ENCODE measurements around the gene LASP1. TPM values are rescaled to one million over a fixed set of nuclear protein-coding genes. Genes with fewer than 3 reads are reported as not detected.

LASP1 gene
- total and polyA plus RNA-seq, 2 experiments from 2014 or later = 48.7 to 173 TPM

DNA sequence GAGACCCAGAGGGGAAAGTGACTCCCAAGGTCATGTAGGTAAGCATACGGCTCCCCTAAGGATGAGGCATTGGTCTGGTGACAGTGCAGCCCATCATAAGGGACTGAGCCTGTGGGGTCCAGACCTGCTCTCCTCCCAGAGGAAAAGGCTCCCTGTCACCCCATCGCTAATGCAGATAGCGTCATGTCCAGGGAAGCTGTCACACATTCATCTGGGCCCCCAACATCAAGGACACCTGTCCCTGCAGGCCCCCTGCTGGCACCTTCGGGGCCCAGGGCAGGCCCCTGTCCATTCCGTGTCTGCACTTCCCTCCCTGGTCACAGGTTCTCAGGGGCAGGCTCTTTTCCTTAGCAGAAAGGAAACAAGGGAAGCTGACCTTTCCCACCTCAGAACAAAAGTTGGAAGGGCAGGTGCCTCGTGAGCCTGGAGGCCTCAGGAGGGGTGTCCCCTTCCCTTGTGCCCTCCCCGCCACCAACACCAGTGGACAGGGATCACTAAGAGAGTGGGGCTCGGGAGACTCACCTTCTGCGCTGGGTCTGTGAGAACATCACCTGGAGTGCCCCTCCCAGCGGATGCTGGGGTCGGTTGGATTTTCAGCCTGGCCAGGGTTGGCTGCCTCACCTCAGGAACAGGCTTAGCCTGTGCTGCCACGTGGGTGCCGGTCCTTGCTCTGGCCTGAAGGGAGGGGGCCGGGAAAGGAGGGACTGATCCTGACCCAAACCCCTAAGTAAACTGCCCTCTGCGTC lies 38.2 kb downstream of the LASP1 start (continued):
- TF ChIP-seq, protein P1, sequence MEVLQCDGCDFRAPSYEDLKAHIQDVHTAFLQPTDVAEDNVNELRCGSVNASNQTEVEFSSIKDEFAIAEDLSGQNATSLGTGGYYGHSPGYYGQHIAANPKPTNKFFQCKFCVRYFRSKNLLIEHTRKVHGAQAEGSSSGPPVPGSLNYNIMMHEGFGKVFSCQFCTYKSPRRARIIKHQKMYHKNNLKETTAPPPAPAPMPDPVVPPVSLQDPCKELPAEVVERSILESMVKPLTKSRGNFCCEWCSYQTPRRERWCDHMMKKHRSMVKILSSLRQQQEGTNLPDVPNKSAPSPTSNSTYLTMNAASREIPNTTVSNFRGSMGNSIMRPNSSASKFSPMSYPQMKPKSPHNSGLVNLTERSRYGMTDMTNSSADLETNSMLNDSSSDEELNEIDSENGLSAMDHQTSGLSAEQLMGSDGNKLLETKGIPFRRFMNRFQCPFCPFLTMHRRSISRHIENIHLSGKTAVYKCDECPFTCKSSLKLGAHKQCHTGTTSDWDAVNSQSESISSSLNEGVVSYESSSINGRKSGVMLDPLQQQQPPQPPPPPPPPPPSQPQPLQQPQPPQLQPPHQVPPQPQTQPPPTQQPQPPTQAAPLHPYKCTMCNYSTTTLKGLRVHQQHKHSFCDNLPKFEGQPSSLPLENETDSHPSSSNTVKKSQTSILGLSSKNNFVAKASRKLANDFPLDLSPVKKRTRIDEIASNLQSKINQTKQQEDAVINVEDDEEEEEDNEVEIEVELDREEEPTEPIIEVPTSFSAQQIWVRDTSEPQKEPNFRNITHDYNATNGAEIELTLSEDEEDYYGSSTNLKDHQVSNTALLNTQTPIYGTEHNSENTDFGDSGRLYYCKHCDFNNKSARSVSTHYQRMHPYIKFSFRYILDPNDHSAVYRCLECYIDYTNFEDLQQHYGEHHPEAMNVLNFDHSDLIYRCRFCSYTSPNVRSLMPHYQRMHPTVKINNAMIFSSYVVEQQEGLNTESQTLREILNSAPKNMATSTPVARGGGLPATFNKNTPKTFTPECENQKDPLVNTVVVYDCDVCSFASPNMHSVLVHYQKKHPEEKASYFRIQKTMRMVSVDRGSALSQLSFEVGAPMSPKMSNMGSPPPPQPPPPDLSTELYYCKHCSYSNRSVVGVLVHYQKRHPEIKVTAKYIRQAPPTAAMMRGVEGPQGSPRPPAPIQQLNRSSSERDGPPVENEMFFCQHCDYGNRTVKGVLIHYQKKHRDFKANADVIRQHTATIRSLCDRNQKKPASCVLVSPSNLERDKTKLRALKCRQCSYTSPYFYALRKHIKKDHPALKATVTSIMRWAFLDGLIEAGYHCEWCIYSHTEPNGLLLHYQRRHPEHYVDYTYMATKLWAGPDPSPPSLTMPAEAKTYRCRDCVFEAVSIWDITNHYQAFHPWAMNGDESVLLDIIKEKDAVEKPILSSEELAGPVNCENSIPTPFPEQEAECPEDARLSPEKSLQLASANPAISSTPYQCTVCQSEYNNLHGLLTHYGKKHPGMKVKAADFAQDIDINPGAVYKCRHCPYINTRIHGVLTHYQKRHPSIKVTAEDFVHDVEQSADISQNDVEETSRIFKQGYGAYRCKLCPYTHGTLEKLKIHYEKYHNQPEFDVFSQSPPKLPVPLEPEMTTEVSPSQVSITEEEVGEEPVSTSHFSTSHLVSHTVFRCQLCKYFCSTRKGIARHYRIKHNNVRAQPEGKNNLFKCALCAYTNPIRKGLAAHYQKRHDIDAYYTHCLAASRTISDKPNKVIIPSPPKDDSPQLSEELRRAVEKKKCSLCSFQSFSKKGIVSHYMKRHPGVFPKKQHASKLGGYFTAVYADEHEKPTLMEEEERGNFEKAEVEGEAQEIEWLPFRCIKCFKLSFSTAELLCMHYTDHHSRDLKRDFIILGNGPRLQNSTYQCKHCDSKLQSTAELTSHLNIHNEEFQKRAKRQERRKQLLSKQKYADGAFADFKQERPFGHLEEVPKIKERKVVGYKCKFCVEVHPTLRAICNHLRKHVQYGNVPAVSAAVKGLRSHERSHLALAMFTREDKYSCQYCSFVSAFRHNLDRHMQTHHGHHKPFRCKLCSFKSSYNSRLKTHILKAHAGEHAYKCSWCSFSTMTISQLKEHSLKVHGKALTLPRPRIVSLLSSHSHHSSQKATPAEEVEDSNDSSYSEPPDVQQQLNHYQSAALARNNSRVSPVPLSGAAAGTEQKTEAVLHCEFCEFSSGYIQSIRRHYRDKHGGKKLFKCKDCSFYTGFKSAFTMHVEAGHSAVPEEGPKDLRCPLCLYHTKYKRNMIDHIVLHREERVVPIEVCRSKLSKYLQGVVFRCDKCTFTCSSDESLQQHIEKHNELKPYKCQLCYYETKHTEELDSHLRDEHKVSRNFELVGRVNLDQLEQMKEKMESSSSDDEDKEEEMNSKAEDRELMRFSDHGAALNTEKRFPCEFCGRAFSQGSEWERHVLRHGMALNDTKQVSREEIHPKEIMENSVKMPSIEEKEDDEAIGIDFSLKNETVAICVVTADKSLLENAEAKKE (CRISPR knock-in tag; IDR thresholded peaks at IDR 0.05) = no peak
- TF ChIP-seq EZH2phosphoT487 (IDR thresholded peaks at IDR 0.05; ENCODE audit: unreplicated experiment) = no peak
- TF ChIP-seq NANOG (IDR thresholded peaks at IDR 0.05; ENCODE audit: borderline replicate concordance) = no peak
- TF ChIP-seq EZH2 (IDR thresholded peaks at IDR 0.05; ENCODE audit: low read depth, unreplicated experiment) = no peak
- TF ChIP-seq, protein P2, sequence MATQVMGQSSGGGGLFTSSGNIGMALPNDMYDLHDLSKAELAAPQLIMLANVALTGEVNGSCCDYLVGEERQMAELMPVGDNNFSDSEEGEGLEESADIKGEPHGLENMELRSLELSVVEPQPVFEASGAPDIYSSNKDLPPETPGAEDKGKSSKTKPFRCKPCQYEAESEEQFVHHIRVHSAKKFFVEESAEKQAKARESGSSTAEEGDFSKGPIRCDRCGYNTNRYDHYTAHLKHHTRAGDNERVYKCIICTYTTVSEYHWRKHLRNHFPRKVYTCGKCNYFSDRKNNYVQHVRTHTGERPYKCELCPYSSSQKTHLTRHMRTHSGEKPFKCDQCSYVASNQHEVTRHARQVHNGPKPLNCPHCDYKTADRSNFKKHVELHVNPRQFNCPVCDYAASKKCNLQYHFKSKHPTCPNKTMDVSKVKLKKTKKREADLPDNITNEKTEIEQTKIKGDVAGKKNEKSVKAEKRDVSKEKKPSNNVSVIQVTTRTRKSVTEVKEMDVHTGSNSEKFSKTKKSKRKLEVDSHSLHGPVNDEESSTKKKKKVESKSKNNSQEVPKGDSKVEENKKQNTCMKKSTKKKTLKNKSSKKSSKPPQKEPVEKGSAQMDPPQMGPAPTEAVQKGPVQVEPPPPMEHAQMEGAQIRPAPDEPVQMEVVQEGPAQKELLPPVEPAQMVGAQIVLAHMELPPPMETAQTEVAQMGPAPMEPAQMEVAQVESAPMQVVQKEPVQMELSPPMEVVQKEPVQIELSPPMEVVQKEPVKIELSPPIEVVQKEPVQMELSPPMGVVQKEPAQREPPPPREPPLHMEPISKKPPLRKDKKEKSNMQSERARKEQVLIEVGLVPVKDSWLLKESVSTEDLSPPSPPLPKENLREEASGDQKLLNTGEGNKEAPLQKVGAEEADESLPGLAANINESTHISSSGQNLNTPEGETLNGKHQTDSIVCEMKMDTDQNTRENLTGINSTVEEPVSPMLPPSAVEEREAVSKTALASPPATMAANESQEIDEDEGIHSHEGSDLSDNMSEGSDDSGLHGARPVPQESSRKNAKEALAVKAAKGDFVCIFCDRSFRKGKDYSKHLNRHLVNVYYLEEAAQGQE (IDR thresholded peaks at IDR 0.05; ENCODE audit: unreplicated experiment) = no peak
- TF ChIP-seq ZNF114 (CRISPR knock-in tag; IDR thresholded peaks at IDR 0.05) = no peak
- no peak for TF ChIP-seq POLR2AphosphoS5 (IDR thresholded peaks at IDR 0.05; ENCODE audit: low read depth)
- TF ChIP-seq ZNF331 (CRISPR knock-in tag; IDR thresholded peaks at IDR 0.05; ENCODE audit: low read depth) = no peak
- no peak for TF ChIP-seq CREB1 (CRISPR knock-in tag; IDR thresholded peaks at IDR 0.05; ENCODE audit: low read depth)

Measured in GM23338 (cell line).